Thyroid gland (tissue), 4 donors: Measurements from ENCODE around the gene ZNF423. TPM values are rescaled to one million over a fixed set of nuclear protein-coding genes. Genes with fewer than 3 reads are reported as not detected.
A peak's percentile ranks its signal among the peaks of the same experiment; 100 is the strongest.

Experiments used
- DNase-seq, 2 donors: peaks; one replicate each; pipeline ENCODE4 v3.0.0-alpha.2; 2019
- H3K27ac ChIP-seq, 3 donors: fragments of 200-600 bp; sonication (generic); 1 replicate in 2 of 3; 2 replicates in 1 of 3; pipeline ENCODE4 v1.5.1; 2016 to 2019; ENCODE audit warnings: mild to moderate bottlenecking in 1 of 3, moderate library complexity in 1 of 3
- H3K27me3 ChIP-seq: fragments of 200-600 bp; sonication (generic); one replicate; pipeline ENCODE4 v1.5.1; 2019
- H3K36me3 ChIP-seq, 2 donors: fragments of 200-600 bp; sonication (generic); one replicate each; pipeline ENCODE4 v1.5.1; 2016 to 2019
- H3K4me1 ChIP-seq, 2 donors: fragments of 200-600 bp; sonication (generic); one replicate each; pipeline ENCODE4 v1.5.1; 2017 to 2019
- H3K4me3 ChIP-seq, 3 donors: fragments of 200-600 bp; sonication (generic); replicated peaks in 1 of 3; 1 replicate in 2 of 3; 2 replicates in 1 of 3; pipeline ENCODE4 v1.5.1; 2016; ENCODE audit warnings: mild to moderate bottlenecking in 1 of 3
- H3K9me3 ChIP-seq: fragments of 200-600 bp; sonication (generic); one replicate; pipeline ENCODE4 v1.5.1; 2017
- CTCF ChIP-seq, 6 experiments: fragments of 200-600 bp in 3 of 6; fragments of 450-650 bp in 3 of 6; sonication (generic) in 3 of 6; IDR thresholded peaks; one replicate each; pipeline ENCODE4 v1.5.1; 2016 to 2019; ENCODE audit warnings: antibody characterized with exemption in 6 of 6, mild to moderate bottlenecking in 2 of 6, inconsistent platforms in 1 of 6, moderate library complexity in 1 of 6
- POLR2A ChIP-seq, 2 donors: fragments of 450-650 bp; IDR thresholded peaks; one replicate each; pipeline ENCODE4 v1.6.1; 2017; ENCODE audit warnings: antibody characterized with exemption in 2 of 2, mild to moderate bottlenecking in 2 of 2, moderate library complexity in 1 of 2
- WGBS, 2 donors: methylation state at CpG; one replicate each; pipeline ENCODE4 v1.1.5; 2017; 5-methylcytosine and 5-hydroxymethylcytosine counted together
- intact Hi-C: fragments of 100-400 bp; cut with DNase I; formaldehyde crosslinking; loops from one replicate; pipeline ENCODE4 v1.15.1; 2023
- total RNA-seq, 4 donors: library from RNA; depleted of rRNA; stranded (reverse); fragments of >200 nt; gene quantifications; one replicate each; pipeline ENCODE4 v1.2.3, GENCODE V29; 2016

Gene ZNF423
- total RNA-seq, 4 donors from 2014 or later, result 7.4 to 10.0 (median 8.5) TPM

GRCh38 chr16:49593424-49594040, 262.4 kb downstream of the ZNF423 start:
- Histone ChIP-seq H3K4me1 (no peaks in the 10 kb centered on the region), H3K4me3 (no peak overlapping the region), H3K36me3 (no peaks in the 10 kb centered on the region), H3K27ac (no peak overlapping the region), H3K9me3 (no peaks in the 10 kb centered on the region), H3K27me3 (no peaks in the 10 kb centered on the region)
- WGBS, 2 donors, result 68 to 71% methylated on average over 8 of the region's 8 CpGs
- no peak for DNase-seq
- intact Hi-C loops, result loop anchor here (10.0 kb wide), 1 partner anchor 271 kb away; no protein-coding TSS in a partner anchor
- TF ChIP-seq POLR2A (IDR thresholded peaks at IDR 0.05) (no peak), CTCF (IDR thresholded peaks at IDR 0.05) (no peak)

- TF ChIP-seq CTCF (IDR thresholded peaks at IDR 0.05), result peak; percentile 29 to 76 (median 52)
- TF ChIP-seq POLR2A (IDR thresholded peaks at IDR 0.05), result no peak
- 58% methylated on average over 13 of the region's 13 CpGs for WGBS, 2 donors
- Histone ChIP-seq H3K36me3 (no peaks in the 10 kb centered on the region), H3K4me1 (no peaks in the 10 kb centered on the region), H3K4me3 (no peak overlapping the region), H3K9me3 (no peaks in the 10 kb centered on the region), H3K27ac (no peak overlapping the region), H3K27me3 (no peaks in the 10 kb centered on the region)
- peak; percentile 10 to 22 for DNase-seq
- intact Hi-C loops, result loop anchor here (10.0 kb wide), 1 partner anchor 272 kb away; no protein-coding TSS in a partner anchor
Measured at GRCh38 chr16:49592546-49593423, 263.1 kb downstream of the ZNF423 start.

- no peaks in the 10 kb centered on the region for H3K27me3 ChIP-seq
- intact Hi-C loops, result loop anchor here (10.0 kb wide), 1 partner anchor 274 kb away; no protein-coding TSS in a partner anchor
- TF ChIP-seq POLR2A (IDR thresholded peaks at IDR 0.05), result no peak
- no peak for TF ChIP-seq CTCF (IDR thresholded peaks at IDR 0.05)
- H3K4me3 ChIP-seq, result no peak overlapping the region
- WGBS, 2 donors, result 92 to 95% methylated on average over 21 of the region's 21 CpGs
- H3K4me1 ChIP-seq, result no peaks in the 10 kb centered on the region
- no peaks in the 10 kb centered on the region for H3K36me3 ChIP-seq
- DNase-seq, result no peak
- H3K27ac ChIP-seq, result no peak overlapping the region
- H3K9me3 ChIP-seq, result no peaks in the 10 kb centered on the region
Measured at GRCh38 chr16:49590166-49590871, 265.6 kb downstream of the ZNF423 start.

GRCh38 chr16:49589544-49590031, 266.3 kb downstream of the ZNF423 start:
- H3K27ac ChIP-seq, result no peak overlapping the region
- no peaks in the 10 kb centered on the region for H3K4me1 ChIP-seq
- no peak overlapping the region for H3K4me3 ChIP-seq
- no peak for DNase-seq
- H3K27me3 ChIP-seq, result no peaks in the 10 kb centered on the region
- no peaks in the 10 kb centered on the region for H3K36me3 ChIP-seq
- intact Hi-C loops, result loop anchor here (10.0 kb wide), 2 partner anchors 175 to 275 kb away; no protein-coding TSS in a partner anchor
- TF ChIP-seq CTCF (IDR thresholded peaks at IDR 0.05) (no peak), POLR2A (IDR thresholded peaks at IDR 0.05) (no peak)
- WGBS, 2 donors, result 84 to 89% methylated on average over 15 of the region's 15 CpGs
- no peaks in the 10 kb centered on the region for H3K9me3 ChIP-seq
